Small intestine (tissue), 16 donors: ENCODE results near the gene CAVIN1. TPM values are rescaled to one million over a fixed set of nuclear protein-coding genes. Genes with fewer than 3 reads are reported as not detected.
A peak's percentile ranks its signal among the peaks of the same experiment; 100 is the strongest.

Experiments
- DNase-seq, 2 donors: peaks; one replicate each; pipeline versions ENCODE4 v3.0.0 to v3.0.0-alpha.2; 2013
- FAIRE-seq: peaks from 2 replicates; lab custom pipeline; 2012; peaks lifted over from hg19 to GRCh38; lab: Jason Lieb, UNC
- H3K27ac ChIP-seq, 3 donors: one replicate each; pipeline ENCODE4 v1.5.1; 2013; ENCODE audit warnings: low read length in 2 of 3, mild to moderate bottlenecking in 2 of 3, control low read depth in 1 of 3, inconsistent platforms in 1 of 3, low read depth in 1 of 3, moderate library complexity in 1 of 3
- H3K27me3 ChIP-seq, 3 donors: one replicate each; pipeline ENCODE4 v1.6.1; 2013; ENCODE audit warnings: low read length in 3 of 3, inconsistent platforms in 1 of 3; ENCODE audit not compliant: control insufficient read depth in 3 of 3, insufficient read depth in 3 of 3
- H3K36me3 ChIP-seq, 3 donors: one replicate each; pipeline ENCODE4 v1.6.1; 2013; ENCODE audit warnings: low read length in 3 of 3, inconsistent platforms in 1 of 3, low read depth in 1 of 3, mild to moderate bottlenecking in 1 of 3, moderate library complexity in 1 of 3; ENCODE audit not compliant: control insufficient read depth in 3 of 3, insufficient read depth in 2 of 3
- H3K4me1 ChIP-seq, 3 donors: one replicate each; pipeline ENCODE4 v1.6.1; 2013; ENCODE audit warnings: low read length in 2 of 3, inconsistent platforms in 1 of 3, low read depth in 1 of 3, mild to moderate bottlenecking in 1 of 3, moderate library complexity in 1 of 3; ENCODE audit not compliant: control insufficient read depth in 3 of 3, insufficient read depth in 2 of 3
- H3K4me3 ChIP-seq, 3 donors: one replicate each; pipeline ENCODE4 v1.5.1; 2013; ENCODE audit warnings: low read length in 3 of 3, control low read depth in 1 of 3, inconsistent platforms in 1 of 3, low read depth in 1 of 3, mild to moderate bottlenecking in 1 of 3, moderate library complexity in 1 of 3
- H3K9me3 ChIP-seq, 2 donors: one replicate each; pipeline ENCODE4 v1.6.1; 2013; ENCODE audit warnings: low read depth in 1 of 2, low read length in 1 of 2; ENCODE audit not compliant: control insufficient read depth in 2 of 2, insufficient read depth in 1 of 2
- WGBS, 3 donors: extraction: QIAGEN DNeasy Blood & Tissue Kit; methylation state at CpG; one replicate each; pipeline ENCODE4 v1.1.7; 2013; 5-methylcytosine and 5-hydroxymethylcytosine counted together
- long read RNA-seq, 10 donors: transcript quantifications; one replicate each; lab custom pipeline, GENCODE V29; 2026
- polyA plus RNA-seq, 4 donors: library from polyadenylated mRNA; stranded (reverse) in 3 of 4; unstranded in 1 of 4; fragments of 200-250 nt in 3 of 4; fragments of 120-200 nt in 1 of 4; gene quantifications; one replicate each; pipeline versions ENCODE4 v1.2.1 to v1.2.3, GENCODE V29; 2013
- donor health status: healthy with polysubstance abuse.
- donor health status: control.
- donor health status: control.
- donor health status: Bipolar disorder and iron deficiency.
- donor health status: healthy.

CAVIN1 gene, protein sequence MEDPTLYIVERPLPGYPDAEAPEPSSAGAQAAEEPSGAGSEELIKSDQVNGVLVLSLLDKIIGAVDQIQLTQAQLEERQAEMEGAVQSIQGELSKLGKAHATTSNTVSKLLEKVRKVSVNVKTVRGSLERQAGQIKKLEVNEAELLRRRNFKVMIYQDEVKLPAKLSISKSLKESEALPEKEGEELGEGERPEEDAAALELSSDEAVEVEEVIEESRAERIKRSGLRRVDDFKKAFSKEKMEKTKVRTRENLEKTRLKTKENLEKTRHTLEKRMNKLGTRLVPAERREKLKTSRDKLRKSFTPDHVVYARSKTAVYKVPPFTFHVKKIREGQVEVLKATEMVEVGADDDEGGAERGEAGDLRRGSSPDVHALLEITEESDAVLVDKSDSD
- 10 to 100 TPM in 3 of 4 donors, 1 to 10 TPM in 1; 2.7 to 81.0 (median 16.3) TPM for polyA plus RNA-seq
- long read RNA-seq, donor 1: 0 reads
- long read RNA-seq, donor 2, transcript CAVIN1-201 (2 exons, 3,828 nt): major isoform, 8 of 8 reads
- long read RNA-seq, donor 2, partial matches to known transcripts: 0 of 8 reads
- long read RNA-seq, donor 2, other reads (novel, unspliced or antisense): 0 of 8 reads
- long read RNA-seq, donor 3, transcript CAVIN1-201 (2 exons, 3,828 nt): major isoform, 26 of 26 reads
- long read RNA-seq, donor 3, partial matches to known transcripts: 0 of 26 reads
- long read RNA-seq, donor 3, other reads (novel, unspliced or antisense): 0 of 26 reads
- long read RNA-seq, donor 4, partial matches to known transcripts: 0 of 1 reads
- long read RNA-seq, donor 4, other reads (novel, unspliced or antisense): 0 of 1 reads
- long read RNA-seq, donor 5, transcript CAVIN1-201 (2 exons, 3,828 nt): major isoform, 6 of 6 reads
- long read RNA-seq, donor 5, partial matches to known transcripts: 0 of 6 reads
- long read RNA-seq, donor 5, other reads (novel, unspliced or antisense): 0 of 6 reads
- long read RNA-seq, donor 6, transcript CAVIN1-201 (2 exons, 3,828 nt): major isoform, 13 of 13 reads
- long read RNA-seq, donor 6, partial matches to known transcripts: 0 of 13 reads
- long read RNA-seq, donor 6, other reads (novel, unspliced or antisense): 0 of 13 reads
- long read RNA-seq, donor 7, transcript CAVIN1-201 (2 exons, 3,828 nt): major isoform, 148 of 170 reads
- long read RNA-seq, donor 7, partial matches to known transcripts: 10 of 170 reads
- long read RNA-seq, donor 7, other reads (novel, unspliced or antisense): 12 of 170 reads
- long read RNA-seq, donor 8, transcript CAVIN1-201 (2 exons, 3,828 nt): major isoform, 14 of 14 reads
- long read RNA-seq, donor 8, partial matches to known transcripts: 0 of 14 reads
- long read RNA-seq, donor 8, other reads (novel, unspliced or antisense): 0 of 14 reads
- long read RNA-seq, donor 9, transcript CAVIN1-201 (2 exons, 3,828 nt): major isoform, 7 of 7 reads
- long read RNA-seq, donor 9, partial matches to known transcripts: 0 of 7 reads
- long read RNA-seq, donor 9, other reads (novel, unspliced or antisense): 0 of 7 reads
- long read RNA-seq, donor 10, transcript CAVIN1-201 (2 exons, 3,828 nt): major isoform, 45 of 52 reads
- long read RNA-seq, donor 10, partial matches to known transcripts: 0 of 52 reads
- long read RNA-seq, donor 10, other reads (novel, unspliced or antisense): 7 of 52 reads

- FAIRE-seq: no peak
- H3K9me3 ChIP-seq: no peaks in the 10 kb centered on the region
- H3K4me1 ChIP-seq: peaks cover 0 to 16% (median 2%) of the 10 kb centered on the region in 3 donors
- H3K27me3 ChIP-seq: peaks cover 0 to 45% (median 4%) of the 10 kb centered on the region in 3 donors
- DNase-seq: peak; percentile 74 to 88
- H3K27ac ChIP-seq: peak within 1 kb of the TSS in 2 of 3 donors; percentile 83 to 92
- H3K4me3 ChIP-seq: peak within 1 kb of the TSS; percentile 55 to 88 (median 68)
- H3K36me3 ChIP-seq: peaks cover 0 to 2% (median 0%) of the 10 kb centered on the region in 3 donors
- 1 to 3% (median 2%) methylated on average over 49 to 58 of the region's 58 CpGs for WGBS, 3 donors
These were observed at the start of gene CAVIN1 for GRCh38 chr17:42422958-42423712. TSS of gene CAVIN1 (minus strand) at chr17:42423256. CDS start at chr17:42423097, 159 bp downstream.

DNA sequence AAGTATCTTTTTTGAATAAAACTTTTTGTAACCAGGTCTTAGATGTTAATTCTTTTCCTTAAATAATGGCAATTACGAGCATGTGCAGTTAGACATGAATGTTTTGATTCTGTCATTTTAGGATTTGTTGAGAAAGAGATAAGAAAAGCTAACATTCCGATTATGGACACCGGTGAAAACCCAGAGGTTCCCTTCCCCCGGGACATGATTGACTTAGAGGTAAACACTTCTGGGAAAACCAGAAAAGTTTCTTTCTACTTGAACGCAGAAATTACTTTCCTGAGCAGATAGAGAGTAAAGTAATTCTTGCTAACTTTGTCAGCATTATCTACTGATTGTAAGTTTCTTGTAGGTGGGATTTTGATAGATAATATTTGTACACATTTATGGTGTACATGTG, 44.8 kb upstream of the CAVIN1 start:
- Histone ChIP-seq H3K4me1 (peaks cover 0 to 19% (median 0%) of the 10 kb centered on the region in 3 donors), H3K27me3 (no peaks in the 10 kb centered on the region), H3K4me3 (no peak overlapping the region), H3K9me3 (no peaks in the 10 kb centered on the region), H3K36me3 (peaks cover 4 to 47% (median 5%) of the 10 kb centered on the region in 3 donors), H3K27ac (no peak overlapping the region)
- FAIRE-seq (no peak), DNase-seq (no peak)
- 44 to 59% (median 53%) methylated on average over 5 of the region's 5 CpGs for WGBS, 3 donors

- Histone ChIP-seq H3K27ac (peak overlapping the region in 1 of 3 donors; percentile 73), H3K27me3 (no peaks in the 10 kb centered on the region), H3K9me3 (no peaks in the 10 kb centered on the region), H3K4me3 (no peak overlapping the region), H3K4me1 (peaks cover 2 to 29% (median 14%) of the 10 kb centered on the region in 3 donors), H3K36me3 (peaks cover 3 to 37% (median 4%) of the 10 kb centered on the region in 3 donors)
- WGBS, 3 donors: 12 to 51% (median 37%) methylated on average over 4 of the region's 4 CpGs
- FAIRE-seq: no peak
- peak; percentile 78 to 85 for DNase-seq
These were observed 40.9 kb upstream of the CAVIN1 start for GRCh38 chr17:42463976-42464400.

- FAIRE-seq (no peak), DNase-seq (no peak)
- Histone ChIP-seq H3K4me3 (peak overlapping the region in 2 of 3 donors; percentile 90 to 92), H3K9me3 (no peaks in the 10 kb centered on the region), H3K27ac (peak overlapping the region; percentile 43 to 100 (median 51)), H3K27me3 (no peaks in the 10 kb centered on the region), H3K4me1 (peaks cover 2 to 24% (median 14%) of the 10 kb centered on the region in 3 donors), H3K36me3 (peaks cover 0 to 27% (median 2%) of the 10 kb centered on the region in 3 donors)
- WGBS, 3 donors: 83 to 90% (median 87%) methylated on average over 1 of the region's 1 CpG
These were observed 37.3 kb upstream of the CAVIN1 start for GRCh38 chr17:42460371-42460770.

DNA sequence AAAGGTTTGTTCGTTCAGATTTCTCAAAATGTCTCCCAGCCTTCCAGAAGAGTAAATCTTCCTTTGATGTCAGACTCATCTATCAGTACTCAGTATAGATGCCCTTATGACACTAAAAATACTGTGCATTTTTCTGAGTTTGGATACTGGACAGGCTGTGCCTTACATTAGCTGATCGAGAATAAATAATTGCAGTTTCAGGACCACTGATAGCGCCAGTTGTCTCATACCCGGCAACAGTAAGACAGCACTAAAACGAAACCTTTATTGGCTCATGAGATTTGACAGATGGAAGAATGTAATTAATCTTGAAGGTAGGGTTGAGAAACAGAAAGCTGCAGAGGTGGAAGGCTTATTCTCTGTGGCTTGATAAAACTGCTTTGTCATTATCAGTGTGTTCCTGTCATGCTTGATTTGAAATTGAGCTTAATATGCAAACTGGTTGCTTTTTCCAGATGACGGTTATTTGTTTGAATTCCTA, 36.8 kb upstream of the CAVIN1 start:
- H3K27ac ChIP-seq: peak overlapping the region; percentile 95 to 100 (median 98)
- peak overlapping the region; percentile 16 to 92 (median 90) for H3K4me3 ChIP-seq
- DNase-seq: peak; percentile 70 to 76
- H3K4me1 ChIP-seq: peaks cover 2 to 24% (median 14%) of the 10 kb centered on the region in 3 donors
- H3K9me3 ChIP-seq: no peaks in the 10 kb centered on the region
- no peaks in the 10 kb centered on the region for H3K27me3 ChIP-seq
- no peak for FAIRE-seq
- H3K36me3 ChIP-seq: peaks cover 0 to 22% (median 2%) of the 10 kb centered on the region in 3 donors
- 5 to 11% (median 7%) methylated on average over 6 of the region's 6 CpGs for WGBS, 3 donors

- peaks cover 2 to 24% (median 14%) of the 10 kb centered on the region in 3 donors for H3K4me1 ChIP-seq
- peaks cover 0 to 19% (median 2%) of the 10 kb centered on the region in 3 donors for H3K36me3 ChIP-seq
- WGBS, 3 donors: 6 to 12% (median 7%) methylated on average over 11 of the region's 11 CpGs
- peak overlapping the region; percentile 95 to 100 (median 98) for H3K27ac ChIP-seq
- no peaks in the 10 kb centered on the region for H3K9me3 ChIP-seq
- peak; percentile 62 to 81 for DNase-seq
- H3K4me3 ChIP-seq: peak overlapping the region; percentile 71 to 92 (median 90)
- no peak for FAIRE-seq
- no peaks in the 10 kb centered on the region for H3K27me3 ChIP-seq
These were observed 36.3 kb upstream of the CAVIN1 start for GRCh38 chr17:42459256-42459800.
